HepG2 (cell line): ENCODE data around the gene RPRD2. TPM values are rescaled to one million over a fixed set of nuclear protein-coding genes. Genes with fewer than 3 reads are reported as not detected.

ENCODE experiments used
- ATAD3A ChIP-seq: sonication (generic); formaldehyde crosslinking; IDR thresholded peaks from 2 replicates; pipeline ENCODE4 v1.4.0; 2020; ENCODE audit warnings: missing genetic modification reagents
- HMGXB4 ChIP-seq, 2 experiments: sonication (generic) in 1 of 2; formaldehyde crosslinking in 1 of 2; IDR thresholded peaks; 2 replicates each; pipeline versions ENCODE4 v1.4.0 to v1.6.1; 2018 to 2020; ENCODE audit warnings: missing genetic modification reagents in 2 of 2, borderline replicate concordance in 1 of 2, low read depth in 1 of 2, mild to moderate bottlenecking in 1 of 2, missing biosample characterization in 1 of 2
- HNRNPLL ChIP-seq: fragments of 200-400 bp; formaldehyde crosslinking; IDR thresholded peaks from 2 replicates; pipeline ENCODE4 v1.6.1; 2017; ENCODE audit warnings: mild to moderate bottlenecking, low read depth, low read length; ENCODE audit not compliant: poor library complexity, severe bottlenecking
- MZF1 ChIP-seq: sonication (generic); formaldehyde crosslinking; IDR thresholded peaks from 2 replicates; pipeline ENCODE4 v1.8.1; 2023; ENCODE audit warnings: mild to moderate bottlenecking, missing genetic modification reagents, borderline replicate concordance
- PITX1 ChIP-seq: sonication (generic); formaldehyde crosslinking; IDR thresholded peaks from 2 replicates; pipeline ENCODE4 v1.5.1; 2020; ENCODE audit warnings: mild to moderate bottlenecking, missing genetic modification reagents
- RBFOX2 ChIP-seq: fragments of 200-400 bp; formaldehyde crosslinking; IDR thresholded peaks from 2 replicates; pipeline ENCODE4 v1.6.1; 2017; ENCODE audit warnings: low read depth, mild to moderate bottlenecking, low read length
- YEATS4 ChIP-seq: sonication (generic); formaldehyde crosslinking; IDR thresholded peaks from 2 replicates; pipeline ENCODE4 v1.4.0; 2020; ENCODE audit warnings: missing genetic modification reagents, borderline replicate concordance
- ZNF253 ChIP-seq: sonication (generic); formaldehyde crosslinking; IDR thresholded peaks from 2 replicates; pipeline ENCODE4 v1.8.0; 2022; ENCODE audit warnings: mild to moderate bottlenecking, missing genetic modification reagents, borderline replicate concordance
- ZNF564 ChIP-seq: sonication (generic); formaldehyde crosslinking; IDR thresholded peaks from 2 replicates; pipeline ENCODE4 v1.8.1; 2023; ENCODE audit warnings: mild to moderate bottlenecking, missing genetic modification reagents
- polyA plus RNA-seq, 8 experiments: library from polyadenylated mRNA; depleted of rRNA in 3 of 8; stranded (reverse) in 7 of 8; unstranded in 1 of 8; fragments of >200 nt; fragmentation: Illumina TruSeq in 4 of 8; extraction: Trizol in 4 of 8; gene quantifications; 2 replicates each; pipeline versions ENCODE4 v1.2.1 to v1.2.3, GENCODE V29; 2011 to 2016; ENCODE audit warnings: low read depth in 4 of 8, missing spikeins in 1 of 8, mixed read lengths in 1 of 8; ENCODE audit not compliant: insufficient read depth in 1 of 8
- total RNA-seq, 5 experiments: library from RNA; depleted of rRNA; stranded (reverse); fragments of >200 nt; fragmentation: Illumina TruSeq; extraction: Trizol; gene quantifications; 2 replicates each; pipeline ENCODE4 v1.2.3, GENCODE V29; 2016; ENCODE audit warnings: low read depth in 1 of 5
- TF ChIP-seq, protein P1 (sequence below): sonication (generic); formaldehyde crosslinking; IDR thresholded peaks from 2 replicates; pipeline ENCODE4 v1.5.0; 2020; ENCODE audit warnings: mild to moderate bottlenecking, missing genetic modification reagents, borderline replicate concordance
- TF ChIP-seq, protein P2 (sequence below): sonication (generic); formaldehyde crosslinking; IDR thresholded peaks from 2 replicates; pipeline ENCODE4 v1.8.1; 2022; ENCODE audit warnings: low read depth, mild to moderate bottlenecking, missing genetic modification reagents
- TF ChIP-seq, protein P3 (sequence below): sonication (generic); IDR thresholded peaks from 2 replicates; pipeline ENCODE4 v1.6.1; 2016; ENCODE audit warnings: low read depth, borderline replicate concordance

Gene RPRD2
- total and polyA plus RNA-seq, 2 of the 13 experiments (the other 11 are each of a cell fraction or from before 2014, with no cell fraction given) = 8.0 to 8.9 TPM

DNA sequence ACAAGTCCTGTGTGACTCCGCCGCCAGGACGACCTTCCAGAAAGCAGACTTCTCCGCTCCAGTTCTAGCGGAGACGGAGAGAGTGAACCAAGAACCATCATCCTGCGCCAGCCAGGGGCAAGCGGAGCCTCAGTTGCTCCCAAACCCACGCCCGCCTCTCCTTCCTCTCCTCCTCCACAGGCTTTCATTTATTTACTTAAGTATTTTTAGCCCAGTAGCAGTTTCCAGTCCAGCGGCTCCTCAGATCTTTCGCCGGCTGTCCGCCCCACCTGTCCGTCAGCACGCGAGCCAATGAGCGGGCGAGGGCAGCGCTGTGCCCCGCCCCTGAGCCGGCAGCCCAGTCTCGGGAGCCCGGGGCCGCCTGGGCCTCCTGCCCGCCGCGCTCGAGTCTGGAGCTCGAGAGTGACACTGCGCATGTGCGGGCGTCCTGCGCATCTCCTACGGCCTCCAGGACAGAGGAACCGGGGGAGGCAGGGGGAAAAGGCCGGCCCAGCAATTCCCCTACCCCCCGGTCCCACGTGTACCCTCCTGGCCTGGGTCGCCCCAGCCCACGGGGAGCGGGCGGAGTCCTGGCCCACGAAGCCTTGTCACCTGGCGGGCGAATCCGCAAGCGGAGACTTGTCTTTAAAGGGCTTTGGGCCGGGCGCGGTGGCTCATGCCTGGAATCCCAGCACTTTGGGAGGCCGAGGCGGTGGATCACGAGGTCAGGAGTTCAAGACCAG is 151.5 kb downstream of the RPRD2 start, which contains the start of gene FALEC (continued):
- TF ChIP-seq, protein P1, sequence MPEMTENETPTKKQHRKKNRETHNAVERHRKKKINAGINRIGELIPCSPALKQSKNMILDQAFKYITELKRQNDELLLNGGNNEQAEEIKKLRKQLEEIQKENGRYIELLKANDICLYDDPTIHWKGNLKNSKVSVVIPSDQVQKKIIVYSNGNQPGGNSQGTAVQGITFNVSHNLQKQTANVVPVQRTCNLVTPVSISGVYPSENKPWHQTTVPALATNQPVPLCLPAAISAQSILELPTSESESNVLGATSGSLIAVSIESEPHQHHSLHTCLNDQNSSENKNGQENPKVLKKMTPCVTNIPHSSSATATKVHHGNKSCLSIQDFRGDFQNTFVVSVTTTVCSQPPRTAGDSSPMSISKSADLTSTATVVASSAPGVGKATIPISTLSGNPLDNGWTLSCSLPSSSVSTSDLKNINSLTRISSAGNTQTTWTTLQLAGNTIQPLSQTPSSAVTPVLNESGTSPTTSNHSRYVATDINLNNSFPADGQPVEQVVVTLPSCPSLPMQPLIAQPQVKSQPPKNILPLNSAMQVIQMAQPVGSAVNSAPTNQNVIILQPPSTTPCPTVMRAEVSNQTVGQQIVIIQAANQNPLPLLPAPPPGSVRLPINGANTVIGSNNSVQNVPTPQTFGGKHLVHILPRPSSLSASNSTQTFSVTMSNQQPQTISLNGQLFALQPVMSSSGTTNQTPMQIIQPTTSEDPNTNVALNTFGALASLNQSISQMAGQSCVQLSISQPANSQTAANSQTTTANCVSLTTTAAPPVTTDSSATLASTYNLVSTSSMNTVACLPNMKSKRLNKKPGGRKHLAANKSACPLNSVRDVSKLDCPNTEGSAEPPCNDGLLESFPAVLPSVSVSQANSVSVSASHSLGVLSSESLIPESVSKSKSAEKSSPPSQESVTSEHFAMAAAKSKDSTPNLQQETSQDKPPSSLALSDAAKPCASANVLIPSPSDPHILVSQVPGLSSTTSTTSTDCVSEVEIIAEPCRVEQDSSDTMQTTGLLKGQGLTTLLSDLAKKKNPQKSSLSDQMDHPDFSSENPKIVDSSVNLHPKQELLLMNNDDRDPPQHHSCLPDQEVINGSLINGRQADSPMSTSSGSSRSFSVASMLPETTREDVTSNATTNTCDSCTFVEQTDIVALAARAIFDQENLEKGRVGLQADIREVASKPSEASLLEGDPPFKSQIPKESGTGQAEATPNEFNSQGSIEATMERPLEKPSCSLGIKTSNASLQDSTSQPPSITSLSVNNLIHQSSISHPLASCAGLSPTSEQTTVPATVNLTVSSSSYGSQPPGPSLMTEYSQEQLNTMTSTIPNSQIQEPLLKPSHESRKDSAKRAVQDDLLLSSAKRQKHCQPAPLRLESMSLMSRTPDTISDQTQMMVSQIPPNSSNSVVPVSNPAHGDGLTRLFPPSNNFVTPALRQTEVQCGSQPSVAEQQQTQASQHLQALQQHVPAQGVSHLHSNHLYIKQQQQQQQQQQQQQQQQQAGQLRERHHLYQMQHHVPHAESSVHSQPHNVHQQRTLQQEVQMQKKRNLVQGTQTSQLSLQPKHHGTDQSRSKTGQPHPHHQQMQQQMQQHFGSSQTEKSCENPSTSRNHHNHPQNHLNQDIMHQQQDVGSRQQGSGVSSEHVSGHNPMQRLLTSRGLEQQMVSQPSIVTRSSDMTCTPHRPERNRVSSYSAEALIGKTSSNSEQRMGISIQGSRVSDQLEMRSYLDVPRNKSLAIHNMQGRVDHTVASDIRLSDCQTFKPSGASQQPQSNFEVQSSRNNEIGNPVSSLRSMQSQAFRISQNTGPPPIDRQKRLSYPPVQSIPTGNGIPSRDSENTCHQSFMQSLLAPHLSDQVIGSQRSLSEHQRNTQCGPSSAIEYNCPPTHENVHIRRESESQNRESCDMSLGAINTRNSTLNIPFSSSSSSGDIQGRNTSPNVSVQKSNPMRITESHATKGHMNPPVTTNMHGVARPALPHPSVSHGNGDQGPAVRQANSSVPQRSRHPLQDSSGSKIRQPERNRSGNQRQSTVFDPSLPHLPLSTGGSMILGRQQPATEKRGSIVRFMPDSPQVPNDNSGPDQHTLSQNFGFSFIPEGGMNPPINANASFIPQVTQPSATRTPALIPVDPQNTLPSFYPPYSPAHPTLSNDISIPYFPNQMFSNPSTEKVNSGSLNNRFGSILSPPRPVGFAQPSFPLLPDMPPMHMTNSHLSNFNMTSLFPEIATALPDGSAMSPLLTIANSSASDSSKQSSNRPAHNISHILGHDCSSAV = no peak
- TF ChIP-seq HMGXB4 (CRISPR knock-in tag; IDR thresholded peaks at IDR 0.05; ENCODE audit: borderline replicate concordance in 1 of 2, low read depth in 1 of 2) (peak in 1 of 2 experiments; percentile 56; a peak in 1 of 4 replicates), RBFOX2 (peak; percentile 82), ZNF564 (CRISPR knock-in tag) (peak; percentile 66; the same call in 1 of the 2 replicates), ATAD3A (CRISPR knock-in tag) (no peak), ZNF253 (CRISPR knock-in tag) (no peak), MZF1 (no peak), HNRNPLL (peak; percentile 80), YEATS4 (CRISPR knock-in tag) (no peak), PITX1 (no peak)
- TF ChIP-seq, protein P2, sequence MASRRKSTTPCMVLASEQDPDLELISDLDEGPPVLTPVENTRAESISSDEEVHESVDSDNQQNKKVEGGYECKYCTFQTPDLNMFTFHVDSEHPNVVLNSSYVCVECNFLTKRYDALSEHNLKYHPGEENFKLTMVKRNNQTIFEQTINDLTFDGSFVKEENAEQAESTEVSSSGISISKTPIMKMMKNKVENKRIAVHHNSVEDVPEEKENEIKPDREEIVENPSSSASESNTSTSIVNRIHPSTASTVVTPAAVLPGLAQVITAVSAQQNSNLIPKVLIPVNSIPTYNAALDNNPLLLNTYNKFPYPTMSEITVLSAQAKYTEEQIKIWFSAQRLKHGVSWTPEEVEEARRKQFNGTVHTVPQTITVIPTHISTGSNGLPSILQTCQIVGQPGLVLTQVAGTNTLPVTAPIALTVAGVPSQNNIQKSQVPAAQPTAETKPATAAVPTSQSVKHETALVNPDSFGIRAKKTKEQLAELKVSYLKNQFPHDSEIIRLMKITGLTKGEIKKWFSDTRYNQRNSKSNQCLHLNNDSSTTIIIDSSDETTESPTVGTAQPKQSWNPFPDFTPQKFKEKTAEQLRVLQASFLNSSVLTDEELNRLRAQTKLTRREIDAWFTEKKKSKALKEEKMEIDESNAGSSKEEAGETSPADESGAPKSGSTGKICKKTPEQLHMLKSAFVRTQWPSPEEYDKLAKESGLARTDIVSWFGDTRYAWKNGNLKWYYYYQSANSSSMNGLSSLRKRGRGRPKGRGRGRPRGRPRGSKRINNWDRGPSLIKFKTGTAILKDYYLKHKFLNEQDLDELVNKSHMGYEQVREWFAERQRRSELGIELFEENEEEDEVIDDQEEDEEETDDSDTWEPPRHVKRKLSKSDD = no peak
- TF ChIP-seq, protein P3, sequence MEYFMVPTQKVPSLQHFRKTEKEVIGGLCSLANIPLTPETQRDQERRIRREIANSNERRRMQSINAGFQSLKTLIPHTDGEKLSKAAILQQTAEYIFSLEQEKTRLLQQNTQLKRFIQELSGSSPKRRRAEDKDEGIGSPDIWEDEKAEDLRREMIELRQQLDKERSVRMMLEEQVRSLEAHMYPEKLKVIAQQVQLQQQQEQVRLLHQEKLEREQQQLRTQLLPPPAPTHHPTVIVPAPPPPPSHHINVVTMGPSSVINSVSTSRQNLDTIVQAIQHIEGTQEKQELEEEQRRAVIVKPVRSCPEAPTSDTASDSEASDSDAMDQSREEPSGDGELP = no peak; the same call in 1 of the 2 replicates
